ENCODE measurements around the gene CCL13.

- TF ChIP-seq CTCF (IDR thresholded peaks at IDR 0.05; ENCODE audit: low read depth, low read length) = no peak
- TF ChIP-seq EZH2phosphoT487 (IDR thresholded peaks at IDR 0.05; ENCODE audit: low read depth) = no peak
Measured at GRCh38 chr17:34398990-34399389, 42.7 kb downstream of the CCL13 start.

Measured in OCI-LY3 (cell line).